ENCODE results near the gene SLC9A8.

SLC9A8 gene

DNA sequence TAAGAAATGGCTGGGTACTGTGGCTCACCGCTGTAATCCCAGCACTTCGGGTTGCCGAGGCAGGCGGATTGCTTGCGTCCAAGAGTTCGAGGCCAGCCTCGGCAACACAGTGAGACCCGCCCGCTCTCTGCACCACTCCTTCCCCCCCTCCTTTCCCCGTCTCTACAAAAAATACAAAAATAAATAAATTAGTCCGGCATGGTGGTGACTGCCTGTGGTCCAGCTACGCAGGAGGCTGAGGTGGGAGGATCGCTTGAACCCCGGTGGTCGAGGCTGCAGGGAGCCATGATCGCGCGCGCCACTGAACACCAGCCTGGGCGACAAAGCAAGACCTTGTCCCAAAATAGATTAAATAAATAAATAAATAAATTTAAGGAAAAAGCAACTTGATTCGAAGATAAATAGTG is 123.1 kb downstream of the SLC9A8 start:
- TF ChIP-seq, protein P1, sequence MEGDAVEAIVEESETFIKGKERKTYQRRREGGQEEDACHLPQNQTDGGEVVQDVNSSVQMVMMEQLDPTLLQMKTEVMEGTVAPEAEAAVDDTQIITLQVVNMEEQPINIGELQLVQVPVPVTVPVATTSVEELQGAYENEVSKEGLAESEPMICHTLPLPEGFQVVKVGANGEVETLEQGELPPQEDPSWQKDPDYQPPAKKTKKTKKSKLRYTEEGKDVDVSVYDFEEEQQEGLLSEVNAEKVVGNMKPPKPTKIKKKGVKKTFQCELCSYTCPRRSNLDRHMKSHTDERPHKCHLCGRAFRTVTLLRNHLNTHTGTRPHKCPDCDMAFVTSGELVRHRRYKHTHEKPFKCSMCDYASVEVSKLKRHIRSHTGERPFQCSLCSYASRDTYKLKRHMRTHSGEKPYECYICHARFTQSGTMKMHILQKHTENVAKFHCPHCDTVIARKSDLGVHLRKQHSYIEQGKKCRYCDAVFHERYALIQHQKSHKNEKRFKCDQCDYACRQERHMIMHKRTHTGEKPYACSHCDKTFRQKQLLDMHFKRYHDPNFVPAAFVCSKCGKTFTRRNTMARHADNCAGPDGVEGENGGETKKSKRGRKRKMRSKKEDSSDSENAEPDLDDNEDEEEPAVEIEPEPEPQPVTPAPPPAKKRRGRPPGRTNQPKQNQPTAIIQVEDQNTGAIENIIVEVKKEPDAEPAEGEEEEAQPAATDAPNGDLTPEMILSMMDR (IDR thresholded peaks at IDR 0.05; ENCODE audit: low read depth, low read length), result no peak
- DNase-seq (ENCODE audit: extremely low read depth, low read depth), result no peak

DNA sequence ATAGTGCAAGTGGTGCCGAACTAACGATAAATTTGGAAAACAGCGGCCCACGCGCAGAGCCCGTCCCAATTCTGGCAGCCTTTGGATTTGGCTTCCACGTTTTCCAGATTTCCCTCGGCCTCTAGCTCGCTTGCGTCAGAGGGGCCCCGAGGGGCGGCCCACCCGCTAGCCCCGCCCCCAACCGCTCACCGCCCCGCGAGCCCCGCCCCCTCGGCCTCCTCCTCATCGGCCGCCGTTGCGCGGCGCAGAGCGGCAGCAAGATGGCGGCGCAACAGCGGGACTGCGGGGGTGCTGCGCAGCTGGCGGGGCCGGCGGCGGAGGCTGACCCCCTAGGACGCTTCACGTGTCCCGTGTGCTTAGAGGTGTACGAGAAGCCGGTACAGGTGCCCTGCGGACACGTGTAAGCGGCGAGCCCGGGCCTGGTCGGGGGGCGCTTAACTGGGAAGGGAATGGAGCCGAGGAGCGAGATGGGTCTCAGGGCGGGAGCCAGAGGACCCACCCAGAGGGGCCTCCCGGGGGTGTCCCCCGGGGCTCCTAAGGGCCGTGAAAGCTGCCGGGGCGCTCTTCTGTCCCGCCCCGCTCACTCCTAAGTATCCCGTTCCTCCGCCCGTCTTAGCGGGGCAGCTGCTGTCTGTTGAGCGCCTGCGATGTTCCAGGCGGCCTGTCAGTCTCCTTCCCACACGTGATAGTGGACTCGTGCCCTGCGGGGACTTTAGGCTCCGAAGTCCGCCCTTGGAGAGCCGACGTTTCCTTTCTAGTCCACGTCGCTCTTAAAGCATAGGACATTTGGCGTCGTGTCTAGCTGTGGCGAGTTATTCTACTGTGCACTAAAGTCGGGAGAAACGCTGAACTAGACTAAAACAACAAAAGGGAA is 123.8 kb downstream of the SLC9A8 start, which contains the start of gene RNF114:
RNF114 (plus strand) TSS at position 245 of the 874 bp plus-strand sequence; CDS start at position 261, 16 bp downstream.
- DNase-seq (ENCODE audit: extremely low read depth, low read depth), result peak; percentile 75
- TF ChIP-seq, protein P1 (IDR thresholded peaks at IDR 0.05; ENCODE audit: low read depth, low read length), result no peak

DNA sequence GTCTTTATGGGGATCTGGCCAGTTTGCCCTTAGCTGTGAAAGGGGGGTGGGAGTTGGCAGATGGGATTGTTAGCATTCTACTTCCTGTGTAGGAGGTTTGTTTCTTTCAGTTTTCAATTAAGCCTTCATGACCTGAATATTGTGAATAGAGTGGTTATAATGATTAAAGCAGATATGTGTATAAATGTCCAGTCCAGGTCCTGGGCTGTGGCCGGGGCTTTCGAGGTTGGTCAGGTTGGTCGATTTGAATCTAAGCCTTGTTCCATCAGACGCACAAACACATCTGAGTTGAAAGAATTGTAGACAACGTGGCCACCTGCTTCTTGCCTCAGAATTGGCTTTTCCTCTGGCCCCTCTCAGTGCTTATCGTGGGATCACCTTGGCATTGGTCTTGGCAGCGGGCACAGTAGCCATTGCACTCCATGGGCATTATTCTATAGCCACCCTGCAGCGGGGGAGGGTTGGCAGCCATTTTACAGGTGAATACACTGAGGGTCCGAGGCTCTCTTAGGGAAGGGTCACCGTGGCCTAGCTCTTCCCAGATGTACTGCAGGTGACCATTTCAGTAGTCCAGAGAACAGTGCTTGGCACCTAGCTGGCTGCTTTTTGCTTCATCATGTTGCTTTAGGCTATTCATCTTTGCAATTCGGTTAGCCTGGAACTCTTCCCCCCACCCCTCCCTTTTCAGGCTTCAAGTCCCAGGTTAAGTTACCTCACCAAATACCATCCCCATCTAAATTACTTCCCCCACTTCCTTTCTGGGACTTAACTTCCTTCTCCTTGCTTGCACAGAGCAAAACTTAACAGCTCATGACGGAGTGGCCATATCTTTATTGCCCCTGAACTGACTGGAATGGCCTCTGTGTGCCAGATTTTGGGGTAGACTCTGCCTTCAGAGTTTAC is 124.7 kb downstream of the SLC9A8 start:
- TF ChIP-seq, protein P1 (IDR thresholded peaks at IDR 0.05; ENCODE audit: low read depth, low read length), result no peak
- no peak for DNase-seq (ENCODE audit: extremely low read depth, low read depth)

DNA sequence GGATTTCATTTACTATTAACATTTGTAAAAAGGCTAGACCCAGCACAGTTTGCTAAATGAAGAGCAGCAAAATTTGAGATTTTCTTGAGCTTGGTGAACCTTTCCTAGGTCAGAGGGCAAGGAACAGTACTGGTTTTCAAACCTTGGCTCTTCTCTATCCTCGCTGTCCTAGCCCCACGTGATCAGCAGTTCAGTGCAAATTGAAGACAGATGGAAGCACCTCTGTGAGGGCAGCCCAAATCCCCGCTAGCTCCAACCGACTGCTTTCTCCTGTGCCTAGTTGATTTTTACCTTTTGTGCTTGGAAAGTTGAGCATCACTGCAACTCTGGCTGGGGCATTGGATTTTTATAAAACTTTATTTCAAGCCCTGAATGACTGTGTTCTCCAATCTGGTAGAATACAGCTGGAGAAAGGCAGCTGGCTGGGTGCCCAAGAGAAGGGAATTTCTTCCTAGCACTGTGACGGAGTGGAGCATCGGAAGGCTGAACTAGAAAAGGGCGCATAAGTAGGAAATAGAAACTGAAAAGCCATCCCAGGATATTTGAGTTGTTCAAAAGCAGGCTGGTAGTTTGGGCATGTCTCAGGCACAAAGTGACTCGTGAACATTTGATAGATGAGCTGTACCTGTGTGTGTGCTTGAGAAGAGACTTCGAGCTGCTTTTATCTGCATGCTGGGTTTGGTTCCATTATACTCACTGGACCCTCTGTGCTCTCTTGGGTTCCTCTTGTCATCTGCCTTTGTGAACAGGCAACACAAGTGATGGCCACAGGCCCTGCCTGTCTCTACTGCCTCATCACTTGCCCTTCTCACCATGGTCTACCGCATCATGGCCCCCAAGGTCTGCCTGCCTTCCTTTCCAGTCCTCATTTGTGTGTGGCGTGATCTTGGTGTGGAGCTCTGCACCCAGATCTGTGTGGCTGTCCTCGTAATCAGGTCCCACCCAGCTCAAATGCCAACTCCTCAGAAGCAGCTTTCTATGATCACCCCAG is 125.8 kb downstream of the SLC9A8 start:
- TF ChIP-seq, protein P1 (IDR thresholded peaks at IDR 0.05; ENCODE audit: low read depth, low read length), result no peak
- DNase-seq (ENCODE audit: extremely low read depth, low read depth), result no peak

DNA sequence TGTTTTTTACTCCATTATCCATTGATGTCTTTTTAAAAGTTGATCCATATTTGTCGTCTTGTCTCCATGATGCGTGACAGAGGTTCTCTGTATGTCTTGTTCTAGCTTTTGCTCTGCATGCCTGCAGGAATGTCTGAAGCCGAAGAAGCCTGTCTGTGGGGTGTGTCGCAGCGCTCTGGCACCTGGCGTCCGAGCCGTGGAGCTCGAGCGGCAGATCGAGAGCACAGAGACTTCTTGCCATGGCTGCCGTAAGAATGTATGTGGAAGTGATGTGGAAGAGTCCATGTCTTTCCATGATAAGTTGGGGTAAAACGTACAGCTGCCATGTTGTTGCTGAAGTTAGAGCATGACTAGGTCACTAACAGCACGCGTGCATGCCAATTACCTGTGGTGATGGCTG is 128.8 kb downstream of the SLC9A8 start:
- DNase-seq (ENCODE audit: extremely low read depth, low read depth), result no peak
- TF ChIP-seq, protein P1 (IDR thresholded peaks at IDR 0.05; ENCODE audit: low read depth, low read length), result no peak

Measured in AG09319 (cell line).